A172 (cell line): Measurements from ENCODE around the gene USP2. TPM values are rescaled to one million over a fixed set of nuclear protein-coding genes. Genes with fewer than 3 reads are reported as not detected.
A peak's percentile ranks its signal among the peaks of the same experiment; 100 is the strongest.

ENCODE experiments used
- DNase-seq: peaks from one replicate; pipeline ENCODE4 v3.0.0-alpha.2; 2015; ENCODE audit warnings: low spot score
- total RNA-seq: library from RNA; depleted of rRNA; stranded (reverse); fragments of >200 nt; shearing (Covaris generic); gene quantifications from 2 replicates; pipeline ENCODE4 v1.2.3, GENCODE V29; 2014; rRNA removed

USP2 gene, protein sequence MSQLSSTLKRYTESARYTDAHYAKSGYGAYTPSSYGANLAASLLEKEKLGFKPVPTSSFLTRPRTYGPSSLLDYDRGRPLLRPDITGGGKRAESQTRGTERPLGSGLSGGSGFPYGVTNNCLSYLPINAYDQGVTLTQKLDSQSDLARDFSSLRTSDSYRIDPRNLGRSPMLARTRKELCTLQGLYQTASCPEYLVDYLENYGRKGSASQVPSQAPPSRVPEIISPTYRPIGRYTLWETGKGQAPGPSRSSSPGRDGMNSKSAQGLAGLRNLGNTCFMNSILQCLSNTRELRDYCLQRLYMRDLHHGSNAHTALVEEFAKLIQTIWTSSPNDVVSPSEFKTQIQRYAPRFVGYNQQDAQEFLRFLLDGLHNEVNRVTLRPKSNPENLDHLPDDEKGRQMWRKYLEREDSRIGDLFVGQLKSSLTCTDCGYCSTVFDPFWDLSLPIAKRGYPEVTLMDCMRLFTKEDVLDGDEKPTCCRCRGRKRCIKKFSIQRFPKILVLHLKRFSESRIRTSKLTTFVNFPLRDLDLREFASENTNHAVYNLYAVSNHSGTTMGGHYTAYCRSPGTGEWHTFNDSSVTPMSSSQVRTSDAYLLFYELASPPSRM
- 0.17 TPM in 1 of 2 replicates, not detected in the other for total RNA-seq

- peak; percentile 81 for DNase-seq
Measured at GRCh38 chr11:119381181-119381988, at the start of gene USP2. Gene USP2, minus strand, starts transcription at chr11:119381690. Its CDS starts 8,210 bp downstream, at chr11:119373480.

GRCh38 chr11:119427279-119427678 is 45.8 kb upstream of the USP2 start:
- DNase-seq, result no peak

DNA sequence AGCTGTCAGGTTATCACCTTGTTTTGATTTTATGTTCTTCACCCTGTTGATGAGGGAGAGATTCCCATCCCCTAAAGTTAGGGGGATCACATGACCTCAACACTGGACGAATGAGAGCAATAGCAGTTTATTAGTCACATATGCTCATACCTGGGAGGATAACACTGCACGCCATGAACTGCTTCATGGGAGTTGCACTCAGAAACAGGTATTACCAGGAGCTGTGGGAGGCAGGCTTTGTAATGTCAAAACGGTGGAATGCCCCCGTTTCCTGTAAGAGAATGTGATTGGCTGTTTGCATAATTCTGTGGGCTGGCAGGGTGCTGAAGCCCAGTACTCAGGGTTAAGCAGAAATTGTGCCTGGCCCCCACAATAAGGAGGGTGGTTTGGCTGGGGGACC is 44.7 kb upstream of the USP2 start:
- no peak for DNase-seq

DNA sequence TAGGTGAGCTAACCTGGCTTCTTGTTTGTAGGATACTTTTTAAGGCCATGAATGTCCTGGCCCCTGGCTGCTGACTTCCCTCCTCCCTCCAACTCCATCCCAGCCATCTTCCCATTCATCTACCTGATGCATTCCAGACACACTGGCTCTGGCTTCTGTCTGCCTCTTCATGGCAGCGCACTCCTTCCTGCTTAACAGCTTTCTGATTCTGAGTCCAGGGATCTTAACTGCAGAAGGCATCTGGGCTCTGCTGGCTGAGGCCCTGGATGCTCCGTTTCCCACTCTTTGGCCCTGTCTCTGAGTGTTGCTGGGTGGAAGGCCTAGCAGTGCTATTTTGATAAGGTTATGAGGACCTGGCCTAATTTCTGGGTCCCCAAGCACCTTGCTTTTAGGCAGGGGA is 43.3 kb upstream of the USP2 start:
- no peak for DNase-seq

DNA sequence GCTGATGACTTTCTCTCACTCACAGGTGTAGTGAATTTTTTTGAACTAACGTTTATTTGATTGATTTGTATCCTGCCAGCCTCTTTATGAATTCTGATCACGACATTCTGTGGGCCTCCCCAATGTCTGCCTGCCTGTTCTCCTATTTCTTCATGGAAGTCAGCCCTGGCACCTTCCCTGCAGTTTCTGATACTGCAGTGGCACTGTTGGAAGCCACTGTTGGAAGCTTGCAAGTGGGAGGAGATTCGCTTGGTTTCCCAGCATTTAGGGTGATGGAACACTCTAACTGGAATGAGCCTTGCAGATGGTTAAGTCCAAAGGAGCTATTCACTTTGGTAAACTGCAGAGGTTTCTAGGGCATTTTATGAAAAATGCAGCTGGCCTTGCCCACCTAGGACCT is 42.8 kb upstream of the USP2 start:
- DNase-seq, result no peak

- no peak for DNase-seq
Measured at GRCh38 chr11:119423509-119424254, 42.2 kb upstream of the USP2 start.

GRCh38 chr11:119422809-119423508 is 41.5 kb upstream of the USP2 start, which contains the start of gene THY1:
Gene THY1, minus strand, starts transcription at chr11:119423172. Its CDS starts 2,267 bp downstream, at chr11:119420905.
- DNase-seq, result peak; percentile 47

- peak; percentile 34 for DNase-seq
Measured at GRCh38 chr11:119421941-119422808, 40.7 kb upstream of the USP2 start.

DNA sequence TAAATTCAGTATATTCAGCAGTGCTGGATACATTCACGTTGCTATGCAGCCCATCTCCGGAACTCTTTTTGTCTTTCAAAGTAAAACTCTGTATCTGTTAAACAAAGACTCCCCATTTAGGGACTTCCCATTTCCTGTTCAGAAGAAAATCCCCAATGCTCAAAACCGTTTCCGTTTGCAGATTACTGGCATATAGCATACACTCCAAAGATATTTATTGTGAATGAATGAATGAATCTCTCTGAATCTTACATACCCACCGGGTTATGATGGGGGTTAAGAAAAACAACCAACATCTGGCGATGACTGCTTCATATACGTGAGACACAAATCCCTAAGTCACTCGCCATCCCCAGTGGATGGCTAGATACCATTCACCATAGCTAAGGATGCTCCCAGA is 39.9 kb upstream of the USP2 start:
- no peak for DNase-seq

- DNase-seq, result no peak
Measured at GRCh38 chr11:119420631-119421030, 39.1 kb upstream of the USP2 start.

- DNase-seq, result no peak
Measured at GRCh38 chr11:119419834-119420492, 38.5 kb upstream of the USP2 start.

DNA sequence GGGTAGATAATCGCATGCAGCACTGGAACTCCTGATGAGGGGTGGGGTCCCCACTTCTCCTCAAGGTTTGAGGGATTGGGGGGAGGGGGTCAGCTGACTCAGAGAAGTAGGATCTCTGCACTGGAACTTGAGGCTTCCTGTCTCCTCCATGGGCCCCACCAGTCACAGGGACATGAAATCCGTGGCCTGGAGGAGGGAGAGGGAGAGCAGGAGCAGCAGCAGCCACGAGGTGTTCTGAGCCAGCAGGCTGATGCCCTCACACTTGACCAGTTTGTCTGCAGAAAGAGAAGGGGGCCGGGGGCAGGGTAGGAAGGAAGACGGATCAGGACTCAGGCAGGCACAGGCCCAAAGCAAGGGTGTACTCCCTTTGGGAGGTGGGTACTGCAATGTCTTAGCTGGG is 37.8 kb upstream of the USP2 start:
- DNase-seq, result no peak

DNA sequence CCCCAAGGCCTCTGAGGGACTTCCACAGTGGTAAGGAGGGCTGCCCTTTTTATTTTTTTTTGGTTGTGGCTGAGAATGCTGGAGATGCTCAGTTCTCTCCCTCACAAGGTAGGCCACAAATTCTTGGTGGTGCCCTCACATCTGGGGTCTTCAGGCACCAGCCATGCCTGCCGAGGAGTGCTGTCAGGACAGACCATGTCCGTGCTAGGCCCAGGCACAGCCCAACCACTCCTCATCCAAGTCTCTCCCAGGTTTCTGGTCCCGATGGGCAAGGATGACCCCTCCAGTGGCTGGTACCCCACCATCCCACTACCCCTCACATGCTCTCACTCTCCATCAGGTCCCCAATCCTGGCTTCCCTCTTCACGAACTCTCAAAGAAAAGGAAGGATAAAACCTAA is 37.3 kb upstream of the USP2 start:
- DNase-seq, result no peak

GRCh38 chr11:119417726-119418540 is 36.4 kb upstream of the USP2 start:
- peak; percentile 83 for DNase-seq

GRCh38 chr11:119416606-119417580 is 35.4 kb upstream of the USP2 start:
- DNase-seq, result peak; percentile 70

DNA sequence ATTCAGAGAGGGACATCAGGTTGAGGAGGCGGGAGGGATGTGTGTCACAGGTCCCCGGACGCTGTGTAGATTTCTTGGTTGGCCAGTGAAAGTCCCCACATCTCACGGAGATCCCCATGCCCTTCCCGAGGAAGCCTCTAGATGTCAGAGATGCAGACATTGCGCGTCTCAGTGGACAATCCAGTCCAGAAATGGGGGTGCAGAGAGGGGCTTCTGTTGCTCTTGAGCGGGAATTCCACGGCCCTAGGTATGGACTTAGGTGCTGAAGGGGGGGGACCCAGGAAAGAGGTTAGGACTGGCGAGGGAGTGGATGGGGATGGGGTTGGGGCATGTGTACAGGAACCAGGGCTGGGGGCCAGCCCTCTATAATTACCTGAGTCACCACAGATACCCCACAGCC is 34.5 kb upstream of the USP2 start:
- DNase-seq, result no peak

DNA sequence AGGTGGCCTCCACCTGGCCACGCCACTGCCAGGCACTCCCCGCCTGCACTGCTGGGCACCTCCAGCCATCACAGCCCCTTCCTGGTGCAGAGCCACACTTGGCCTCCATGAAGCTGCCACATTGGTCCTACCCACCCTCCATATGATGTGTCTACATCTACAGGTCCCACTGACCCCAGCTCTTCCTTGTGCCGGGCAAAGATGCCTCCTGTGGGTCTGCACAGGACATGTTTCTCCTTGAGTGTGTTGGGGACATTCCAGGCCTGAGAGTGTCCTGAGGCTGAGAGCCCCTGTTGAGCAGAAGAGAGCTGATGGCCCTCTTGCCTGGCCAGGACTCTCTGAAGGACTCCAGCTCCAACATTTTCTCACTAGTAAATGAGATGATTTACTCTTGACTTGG is 34.0 kb upstream of the USP2 start:
- DNase-seq, result no peak
